ENCODE data around the gene PCDHGB3.
"Not testable (repeated sequence)": the region's sequence is repeated elsewhere in the genome, so short reads cannot be mapped to it uniquely, and the experiment has no call there.

The PCDHGB3 gene

GRCh38 chr5:141412854-141413539, 43.0 kb downstream of the PCDHGB3 start, which contains the start of gene PCDHGA10:
PCDHGA10 (plus strand) TSS chr5:141412987; CDS start chr5:141413176, 189 bp downstream.
- TF ChIP-seq FOXP2 (optimal IDR thresholded peaks at IDR 0.05; ENCODE audit: borderline replicate concordance, extremely low read depth, extremely low read length, insufficient read depth) (no peak), REST (IDR thresholded peaks at IDR 0.05; ENCODE audit: insufficient read depth in 1 of 2, low read depth in 2 of 2, low read length in 2 of 2) (no peak)

GRCh38 chr5:141413540-141414069, 43.6 kb downstream of the PCDHGB3 start:
- TF ChIP-seq FOXP2 (optimal IDR thresholded peaks at IDR 0.05; ENCODE audit: borderline replicate concordance, extremely low read depth, extremely low read length, insufficient read depth) (no peak), TAF1 (IDR thresholded peaks at IDR 0.05; ENCODE audit: borderline replicate concordance, insufficient read depth, low read length) (no peak), SIN3A (IDR thresholded peaks at IDR 0.05; ENCODE audit: borderline replicate concordance, insufficient read depth, low read length) (no peak), REST (IDR thresholded peaks at IDR 0.05; ENCODE audit: insufficient read depth in 1 of 2, low read depth in 2 of 2, low read length in 2 of 2) (no peak), POLR2AphosphoS5 (IDR thresholded peaks at IDR 0.05; ENCODE audit: low read depth, low read length) (no peak)

GRCh38 chr5:141417494-141418172, 47.6 kb downstream of the PCDHGB3 start, which contains the start of gene PCDHGB7:
PCDHGB7 (plus strand) TSS chr5:141417677; CDS start chr5:141417860, 183 bp downstream.
- TF ChIP-seq POLR2AphosphoS5 (IDR thresholded peaks at IDR 0.05; ENCODE audit: low read depth, low read length); TAF1 (IDR thresholded peaks at IDR 0.05; ENCODE audit: borderline replicate concordance, insufficient read depth, low read length); REST (IDR thresholded peaks at IDR 0.05; ENCODE audit: insufficient read depth in 1 of 2, low read depth in 2 of 2, low read length in 2 of 2): not testable (repeated sequence)

GRCh38 chr5:141419074-141419880, 49.2 kb downstream of the PCDHGB3 start:
- no peak for TF ChIP-seq FOXP2 (optimal IDR thresholded peaks at IDR 0.05; ENCODE audit: borderline replicate concordance, extremely low read depth, extremely low read length, insufficient read depth)
- no peak for TF ChIP-seq REST (IDR thresholded peaks at IDR 0.05; ENCODE audit: insufficient read depth in 1 of 2, low read depth in 2 of 2, low read length in 2 of 2)
- no peak for TF ChIP-seq POLR2AphosphoS5 (IDR thresholded peaks at IDR 0.05; ENCODE audit: low read depth, low read length)
- TF ChIP-seq SIN3A (IDR thresholded peaks at IDR 0.05; ENCODE audit: borderline replicate concordance, insufficient read depth, low read length) = no peak
- no peak for TF ChIP-seq TAF1 (IDR thresholded peaks at IDR 0.05; ENCODE audit: borderline replicate concordance, insufficient read depth, low read length)

Measured in PFSK-1 (cell line).